ENCODE data around the gene ACADM. TPM values are rescaled to one million over a fixed set of nuclear protein-coding genes. Genes with fewer than 3 reads are reported as not detected.
A peak's percentile ranks its signal among the peaks of the same experiment; 100 is the strongest.

The ACADM gene
- total and polyA plus RNA-seq, 2 donors (not counting 3 experiments of a cell fraction or from before 2014, with no cell fraction given): 10.8 to 32.5 TPM

DNA sequence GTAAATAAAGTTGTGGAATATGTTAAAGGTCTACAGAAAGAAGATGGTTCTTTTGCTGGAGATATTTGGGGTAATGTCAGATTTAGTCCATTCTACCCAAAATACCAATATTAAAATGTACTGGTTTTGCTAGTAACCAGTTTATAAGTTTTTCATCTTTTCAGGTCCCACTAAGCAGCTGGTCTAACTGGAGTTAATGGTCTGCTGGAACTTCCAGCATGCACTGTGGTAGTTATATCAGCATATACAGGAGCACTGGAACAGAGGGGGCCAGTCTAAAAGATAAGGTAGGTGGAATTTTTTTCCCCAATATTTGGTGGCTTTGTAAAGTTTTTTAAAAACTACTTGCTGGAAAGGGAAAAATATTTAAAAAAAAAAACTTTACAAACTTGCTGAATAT, 65.5 kb downstream of the ACADM start:
- Histone ChIP-seq H4K20me1 (replicated peaks; ENCODE audit: control insufficient read depth, extremely low read depth, insufficient read depth, low read length) (peaks cover 13% of the 10 kb centered on the region), H3K4me2 (ENCODE audit: insufficient read depth, low read length) (peak overlapping the region; percentile 94), H3K4me1 (ENCODE audit: control insufficient read depth, extremely low read depth, insufficient read depth, low read length) (peaks cover 33% of the 10 kb centered on the region), H3K79me2 (ENCODE audit: control insufficient read depth, insufficient read depth, low read length) (peaks cover 66% of the 10 kb centered on the region), H3K27me3 (ENCODE audit: control insufficient read depth in 2 of 2, insufficient read depth in 2 of 2, low read length in 2 of 2) (no peaks in the 10 kb centered on the region), H3K9me3 (replicated peaks; ENCODE audit: control insufficient read depth, insufficient read depth, low read length) (no peaks in the 10 kb centered on the region), H3K9me1 (replicated peaks; ENCODE audit: control insufficient read depth, extremely low read depth, insufficient read depth, low read length) (no peaks in the 10 kb centered on the region), H3K4me3 (replicated peaks in 1 of 3; ENCODE audit: insufficient read depth in 1 of 3, low read depth in 1 of 3, low read length in 3 of 3) (peak overlapping the region in 1 of 3 experiments; percentile 99), H2AFZ (ENCODE audit: low read depth, low read length) (no peak overlapping the region), H3K36me3 (ENCODE audit: control insufficient read depth in 2 of 2, extremely low read depth in 1 of 2, insufficient read depth in 2 of 2, low read length in 2 of 2) (peaks cover 13 to 39% of the 10 kb centered on the region in 2 experiments), H3K27ac (ENCODE audit: insufficient read depth, low read depth, low read length) (no peak overlapping the region), H3K9ac (replicated peaks; ENCODE audit: extremely low read depth, insufficient read depth, low read length) (no peak overlapping the region)
- intact Hi-C loops (cut with micrococcal nuclease) (loop anchor here (5.0 kb wide), 2 partner anchors 277 to 443 kb away; no protein-coding TSS in a partner anchor), dilution Hi-C loops (cut with MboI; ENCODE audit: extremely low pct_ligation_motif_present, low sequenced_read_pairs) (no loop called here)
- FAIRE-seq: no peak
- ChIA-PET POLR2A (no interaction called here), CTCF (interaction anchor here (1.1 to 1.4 kb wide), 2 partner anchors 12 to 557 kb away, joined by 3 to 5 read pairs; no protein-coding TSS in a partner anchor)
- TF ChIP-seq POLR2A (IDR thresholded peaks at IDR 0.05; ENCODE audit: low read depth, low read length) (peak; percentile 27), FOS (IDR thresholded peaks at IDR 0.05; ENCODE audit: borderline replicate concordance, insufficient read depth, low read length) (no peak)
- no peak for DNase-seq (ENCODE audit: low read depth, low spot score)
- BruUV-seq (replicated peaks): no TSS peak

- dilution Hi-C loops (cut with MboI; ENCODE audit: extremely low pct_ligation_motif_present, low sequenced_read_pairs): no loop called here
- H4K20me1 ChIP-seq (replicated peaks; ENCODE audit: control insufficient read depth, extremely low read depth, insufficient read depth, low read length): peaks cover 13% of the 10 kb centered on the region
- POLR2A ChIA-PET: no interaction called here
- H3K27me3 ChIP-seq (ENCODE audit: control insufficient read depth in 2 of 2, insufficient read depth in 2 of 2, low read length in 2 of 2): no peaks in the 10 kb centered on the region
- intact Hi-C loops (cut with micrococcal nuclease): no loop called here
- no peaks in the 10 kb centered on the region for H3K9me1 ChIP-seq (replicated peaks; ENCODE audit: control insufficient read depth, extremely low read depth, insufficient read depth, low read length)
- no peak overlapping the region for H3K27ac ChIP-seq (ENCODE audit: insufficient read depth, low read depth, low read length)
- DNase-seq (ENCODE audit: low read depth, low spot score) (no peak), FAIRE-seq (no peak)
- no peaks in the 10 kb centered on the region for H3K9me3 ChIP-seq (replicated peaks; ENCODE audit: control insufficient read depth, insufficient read depth, low read length)
- H3K79me2 ChIP-seq (ENCODE audit: control insufficient read depth, insufficient read depth, low read length): peaks cover 66% of the 10 kb centered on the region
- H2AFZ ChIP-seq (ENCODE audit: low read depth, low read length): no peak overlapping the region
- H3K36me3 ChIP-seq (ENCODE audit: control insufficient read depth in 2 of 2, extremely low read depth in 1 of 2, insufficient read depth in 2 of 2, low read length in 2 of 2): peaks cover 17 to 45% of the 10 kb centered on the region in 2 experiments
- CTCF ChIA-PET: interaction anchor here (0.8 to 1.4 kb wide), 2 partner anchors 9 to 11 kb away, joined by 3 read pairs; no protein-coding TSS in a partner anchor
- BruUV-seq (replicated peaks): no TSS peak
- no peak for TF ChIP-seq MYC (IDR thresholded peaks at IDR 0.05; ENCODE audit: low read depth, low read length)
- TF ChIP-seq GATA2 (IDR thresholded peaks at IDR 0.05; ENCODE audit: insufficient read depth, insufficient read length, low read depth, low read length): no peak
- peak; percentile 19 for TF ChIP-seq FOS (IDR thresholded peaks at IDR 0.05; ENCODE audit: borderline replicate concordance, insufficient read depth, low read length)
- TF ChIP-seq, protein P1, sequence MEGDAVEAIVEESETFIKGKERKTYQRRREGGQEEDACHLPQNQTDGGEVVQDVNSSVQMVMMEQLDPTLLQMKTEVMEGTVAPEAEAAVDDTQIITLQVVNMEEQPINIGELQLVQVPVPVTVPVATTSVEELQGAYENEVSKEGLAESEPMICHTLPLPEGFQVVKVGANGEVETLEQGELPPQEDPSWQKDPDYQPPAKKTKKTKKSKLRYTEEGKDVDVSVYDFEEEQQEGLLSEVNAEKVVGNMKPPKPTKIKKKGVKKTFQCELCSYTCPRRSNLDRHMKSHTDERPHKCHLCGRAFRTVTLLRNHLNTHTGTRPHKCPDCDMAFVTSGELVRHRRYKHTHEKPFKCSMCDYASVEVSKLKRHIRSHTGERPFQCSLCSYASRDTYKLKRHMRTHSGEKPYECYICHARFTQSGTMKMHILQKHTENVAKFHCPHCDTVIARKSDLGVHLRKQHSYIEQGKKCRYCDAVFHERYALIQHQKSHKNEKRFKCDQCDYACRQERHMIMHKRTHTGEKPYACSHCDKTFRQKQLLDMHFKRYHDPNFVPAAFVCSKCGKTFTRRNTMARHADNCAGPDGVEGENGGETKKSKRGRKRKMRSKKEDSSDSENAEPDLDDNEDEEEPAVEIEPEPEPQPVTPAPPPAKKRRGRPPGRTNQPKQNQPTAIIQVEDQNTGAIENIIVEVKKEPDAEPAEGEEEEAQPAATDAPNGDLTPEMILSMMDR (IDR thresholded peaks at IDR 0.05; ENCODE audit: extremely low read depth in 1 of 2, insufficient read depth in 1 of 2, low read depth in 1 of 2, low read length in 2 of 2): no peak
- TF ChIP-seq JUN (IDR thresholded peaks at IDR 0.05; ENCODE audit: borderline replicate concordance, insufficient read depth, insufficient read length, low read depth): peak; percentile 38
- no peak overlapping the region for H3K4me3 ChIP-seq (replicated peaks in 1 of 3; ENCODE audit: insufficient read depth in 1 of 3, low read depth in 1 of 3, low read length in 3 of 3)
- peak overlapping the region; percentile 94 for H3K4me2 ChIP-seq (ENCODE audit: insufficient read depth, low read length)
- H3K4me1 ChIP-seq (ENCODE audit: control insufficient read depth, extremely low read depth, insufficient read depth, low read length): peaks cover 26% of the 10 kb centered on the region
- no peak overlapping the region for H3K9ac ChIP-seq (replicated peaks; ENCODE audit: extremely low read depth, insufficient read depth, low read length)
Measured at GRCh38 chr1:75791022-75791421, 66.5 kb downstream of the ACADM start.

Data from endothelial cell of umbilical vein (primary cell).